Amniotic epithelial cell (primary cell): ENCODE measurements around the gene RBM14.
"Not testable (repeated sequence)": the region's sequence is repeated elsewhere in the genome, so short reads cannot be mapped to it uniquely, and the experiment has no call there.

Experiments
- DNase-seq: peaks from one replicate; pipeline ENCODE4 v3.0.0-alpha.2; 2010; ENCODE audit warnings: low read depth

RBM14 gene

GRCh38 chr11:66595245-66595904 lies 21.1 kb upstream of the RBM14 start:
- peak; percentile 84 for DNase-seq

GRCh38 chr11:66598993-66599392 lies 17.4 kb upstream of the RBM14 start:
- DNase-seq = no peak

- no peak for DNase-seq
Observed at GRCh38 chr11:66600219-66600618, 16.2 kb upstream of the RBM14 start.

- DNase-seq = peak; percentile 54
Observed at GRCh38 chr11:66600631-66601233, 15.7 kb upstream of the RBM14 start.

- no peak for DNase-seq
Observed at GRCh38 chr11:66603072-66603471, 13.4 kb upstream of the RBM14 start.

- no peak for DNase-seq
Observed at GRCh38 chr11:66604155-66604554, 12.3 kb upstream of the RBM14 start.

GRCh38 chr11:66606608-66607007 lies 9.8 kb upstream of the RBM14 start:
- DNase-seq = not testable (repeated sequence)

- DNase-seq = peak; percentile 88
Observed at GRCh38 chr11:66607126-66607834, 9.2 kb upstream of the RBM14 start.

GRCh38 chr11:66609721-66610617 lies 6.5 kb upstream of the RBM14 start:
- no peak for DNase-seq

- no peak for DNase-seq
Observed at GRCh38 chr11:66612458-66612857, 4.0 kb upstream of the RBM14 start.

- no peak for DNase-seq
Observed at GRCh38 chr11:66614073-66614472, 2.4 kb upstream of the RBM14 start.

- DNase-seq = peak; percentile 41
Observed at GRCh38 chr11:66617155-66617834, 865 bp downstream of the RBM14 start.

GRCh38 chr11:66619080-66619554 lies 2.7 kb downstream of the RBM14 start:
- peak; percentile 98 for DNase-seq

- DNase-seq = no peak
Observed at GRCh38 chr11:66624450-66624849, 8.0 kb downstream of the RBM14 start.

- DNase-seq = no peak
Observed at GRCh38 chr11:66625041-66625751, 8.8 kb downstream of the RBM14 start.

GRCh38 chr11:66625752-66626149 lies 9.3 kb downstream of the RBM14 start:
- DNase-seq = no peak

GRCh38 chr11:66626382-66626781 lies 10.0 kb downstream of the RBM14 start:
- DNase-seq = no peak

GRCh38 chr11:66626926-66627325 lies 10.5 kb downstream of the RBM14 start:
- no peak for DNase-seq

GRCh38 chr11:66628061-66628603 lies 11.7 kb downstream of the RBM14 start:
- no peak for DNase-seq

- no peak for DNase-seq
Observed at GRCh38 chr11:66629356-66629755, 12.9 kb downstream of the RBM14 start.

- DNase-seq = no peak
Observed at GRCh38 chr11:66631883-66632282, 15.5 kb downstream of the RBM14 start.
